IMR-90 (cell line): ENCODE measurements around the gene CDKAL1.

Experiments
- CEBPB ChIP-seq: IDR thresholded peaks from 2 replicates; pipeline ENCODE4 v1.6.1; 2012; ENCODE audit warnings: low read depth, low read length, improper control_type of control experiment
- MAZ ChIP-seq: IDR thresholded peaks from 2 replicates; pipeline ENCODE4 v1.6.1; 2012; ENCODE audit warnings: low read depth, mild to moderate bottlenecking, low read length, improper control_type of control experiment, moderate library complexity, borderline replicate concordance
- POLR2A ChIP-seq: IDR thresholded peaks from 2 replicates; pipeline ENCODE4 v1.6.1; 2012; ENCODE audit warnings: mild to moderate bottlenecking, low read depth, low read length
- RAD21 ChIP-seq: IDR thresholded peaks from 2 replicates; pipeline ENCODE4 v1.6.1; 2012; ENCODE audit warnings: low read length, improper control_type of control experiment
- TF ChIP-seq, protein P1 (sequence below): fragments of 150-350 bp; IDR thresholded peaks from 2 replicates; pipeline ENCODE4 v1.6.1; 2016; ENCODE audit warnings: low read depth, mild to moderate bottlenecking, low read length, moderate library complexity, borderline replicate concordance
- TF ChIP-seq, protein P2 (sequence below): conservative IDR thresholded peaks from 2 replicates; pipeline ENCODE4 v1.5.1; 2012; ENCODE audit warnings: mild to moderate bottlenecking, low read depth, low read length, improper control_type of control experiment
- TF ChIP-seq, protein P3 (sequence below): fragments of 150-350 bp; IDR thresholded peaks from 2 replicates; pipeline ENCODE4 v1.6.1; 2017; ENCODE audit warnings: mild to moderate bottlenecking, antibody characterized with exemption, low read length, low read depth

DNA sequence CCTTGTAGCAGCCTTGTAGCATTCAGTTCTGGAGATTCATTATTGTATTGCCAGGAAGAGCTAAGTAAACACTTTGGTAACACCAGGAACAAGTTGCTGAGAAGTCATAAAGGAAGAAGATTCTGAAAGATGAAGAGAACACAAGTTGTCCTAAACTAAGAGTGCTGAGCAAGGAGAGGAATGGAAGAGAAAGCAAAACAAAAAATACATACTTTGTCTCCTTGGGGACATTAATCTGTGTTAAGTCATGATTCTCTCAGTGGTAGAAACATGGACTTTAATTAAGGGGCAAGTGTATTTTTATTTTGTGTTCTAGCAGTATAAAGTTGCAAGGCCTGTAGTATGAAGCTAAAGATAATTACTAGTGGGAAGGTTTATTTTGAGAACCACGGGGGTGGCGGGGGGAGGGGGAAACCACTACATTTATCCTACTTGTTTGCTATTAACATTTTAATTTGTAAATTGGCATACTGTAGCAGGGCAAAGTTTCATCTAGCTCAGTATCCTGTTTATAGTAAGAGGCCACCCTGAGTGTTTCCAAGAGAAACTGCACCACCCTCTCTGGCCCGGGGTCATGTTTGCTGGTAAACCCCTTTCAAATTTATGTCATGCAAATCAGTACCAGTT is 463.0 kb downstream of the CDKAL1 start:
- TF ChIP-seq, protein P1, sequence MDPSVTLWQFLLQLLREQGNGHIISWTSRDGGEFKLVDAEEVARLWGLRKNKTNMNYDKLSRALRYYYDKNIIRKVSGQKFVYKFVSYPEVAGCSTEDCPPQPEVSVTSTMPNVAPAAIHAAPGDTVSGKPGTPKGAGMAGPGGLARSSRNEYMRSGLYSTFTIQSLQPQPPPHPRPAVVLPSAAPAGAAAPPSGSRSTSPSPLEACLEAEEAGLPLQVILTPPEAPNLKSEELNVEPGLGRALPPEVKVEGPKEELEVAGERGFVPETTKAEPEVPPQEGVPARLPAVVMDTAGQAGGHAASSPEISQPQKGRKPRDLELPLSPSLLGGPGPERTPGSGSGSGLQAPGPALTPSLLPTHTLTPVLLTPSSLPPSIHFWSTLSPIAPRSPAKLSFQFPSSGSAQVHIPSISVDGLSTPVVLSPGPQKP, result no peak
- TF ChIP-seq, protein P2, sequence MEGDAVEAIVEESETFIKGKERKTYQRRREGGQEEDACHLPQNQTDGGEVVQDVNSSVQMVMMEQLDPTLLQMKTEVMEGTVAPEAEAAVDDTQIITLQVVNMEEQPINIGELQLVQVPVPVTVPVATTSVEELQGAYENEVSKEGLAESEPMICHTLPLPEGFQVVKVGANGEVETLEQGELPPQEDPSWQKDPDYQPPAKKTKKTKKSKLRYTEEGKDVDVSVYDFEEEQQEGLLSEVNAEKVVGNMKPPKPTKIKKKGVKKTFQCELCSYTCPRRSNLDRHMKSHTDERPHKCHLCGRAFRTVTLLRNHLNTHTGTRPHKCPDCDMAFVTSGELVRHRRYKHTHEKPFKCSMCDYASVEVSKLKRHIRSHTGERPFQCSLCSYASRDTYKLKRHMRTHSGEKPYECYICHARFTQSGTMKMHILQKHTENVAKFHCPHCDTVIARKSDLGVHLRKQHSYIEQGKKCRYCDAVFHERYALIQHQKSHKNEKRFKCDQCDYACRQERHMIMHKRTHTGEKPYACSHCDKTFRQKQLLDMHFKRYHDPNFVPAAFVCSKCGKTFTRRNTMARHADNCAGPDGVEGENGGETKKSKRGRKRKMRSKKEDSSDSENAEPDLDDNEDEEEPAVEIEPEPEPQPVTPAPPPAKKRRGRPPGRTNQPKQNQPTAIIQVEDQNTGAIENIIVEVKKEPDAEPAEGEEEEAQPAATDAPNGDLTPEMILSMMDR, result no peak
- no peak for TF ChIP-seq CEBPB
- no peak for TF ChIP-seq RAD21
- no peak for TF ChIP-seq POLR2A
- TF ChIP-seq, protein P3, sequence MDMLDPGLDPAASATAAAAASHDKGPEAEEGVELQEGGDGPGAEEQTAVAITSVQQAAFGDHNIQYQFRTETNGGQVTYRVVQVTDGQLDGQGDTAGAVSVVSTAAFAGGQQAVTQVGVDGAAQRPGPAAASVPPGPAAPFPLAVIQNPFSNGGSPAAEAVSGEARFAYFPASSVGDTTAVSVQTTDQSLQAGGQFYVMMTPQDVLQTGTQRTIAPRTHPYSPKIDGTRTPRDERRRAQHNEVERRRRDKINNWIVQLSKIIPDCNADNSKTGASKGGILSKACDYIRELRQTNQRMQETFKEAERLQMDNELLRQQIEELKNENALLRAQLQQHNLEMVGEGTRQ, result no peak
- no peak for TF ChIP-seq MAZ
